OCI-M2 (cell line): ENCODE data around the gene SLC25A45.

ENCODE experiments used
- DNase-seq: peaks from one replicate; lab custom pipeline; 2025; ENCODE audit not compliant: unreplicated experiment; lab: John Stamatoyannopoulos, UW

Gene SLC25A45

GRCh38 chr11:65389294-65389980 is 7.0 kb upstream of the SLC25A45 start:
- no peak for DNase-seq

- DNase-seq, result no peak
Observed at GRCh38 chr11:65388731-65389130, 6.3 kb upstream of the SLC25A45 start.

GRCh38 chr11:65386307-65387140 is 4.1 kb upstream of the SLC25A45 start, which contains the start of gene FRMD8:
Gene FRMD8, plus strand, starts transcription at chr11:65386637. Its CDS starts 400 bp downstream, at chr11:65387037.
- no peak for DNase-seq

- DNase-seq, result no peak
Observed at GRCh38 chr11:65384301-65384889, 1.9 kb upstream of the SLC25A45 start.

- DNase-seq, result no peak
Observed at GRCh38 chr11:65383778-65384177, 1.3 kb upstream of the SLC25A45 start.

GRCh38 chr11:65382804-65383368 is 440 bp upstream of the SLC25A45 start:
- DNase-seq, result no peak

GRCh38 chr11:65381716-65382032 is 772 bp downstream of the SLC25A45 start:
- no peak for DNase-seq

GRCh38 chr11:65380460-65381119 is 1.9 kb downstream of the SLC25A45 start:
- DNase-seq, result no peak

- no peak for DNase-seq
Observed at GRCh38 chr11:65379698-65380459, 2.6 kb downstream of the SLC25A45 start.

GRCh38 chr11:65378928-65379638 is 3.4 kb downstream of the SLC25A45 start:
- no peak for DNase-seq

GRCh38 chr11:65378208-65378927 is 4.1 kb downstream of the SLC25A45 start:
- DNase-seq, result no peak

- no peak for DNase-seq
Observed at GRCh38 chr11:65377777-65378176, 4.7 kb downstream of the SLC25A45 start.

- no peak for DNase-seq
Observed at GRCh38 chr11:65377036-65377435, 5.4 kb downstream of the SLC25A45 start.

- DNase-seq, result no peak
Observed at GRCh38 chr11:65376138-65376713, 6.2 kb downstream of the SLC25A45 start.

- no peak for DNase-seq
Observed at GRCh38 chr11:65375012-65375411, 7.4 kb downstream of the SLC25A45 start.

- DNase-seq, result no peak
Observed at GRCh38 chr11:65373839-65374580, 8.4 kb downstream of the SLC25A45 start.

GRCh38 chr11:65370659-65371049 is 11.8 kb downstream of the SLC25A45 start:
- no peak for DNase-seq

GRCh38 chr11:65366340-65366773 is 16.1 kb downstream of the SLC25A45 start:
- no peak for DNase-seq
